ENCODE results near the gene PTP4A2. TPM values are rescaled to one million over a fixed set of nuclear protein-coding genes. Genes with fewer than 3 reads are reported as not detected.

PTP4A2 gene
- total and polyA plus RNA-seq, 2 donors (not counting 3 experiments of a cell fraction or from before 2014, with no cell fraction given), result 74.1 to 184 TPM

DNA sequence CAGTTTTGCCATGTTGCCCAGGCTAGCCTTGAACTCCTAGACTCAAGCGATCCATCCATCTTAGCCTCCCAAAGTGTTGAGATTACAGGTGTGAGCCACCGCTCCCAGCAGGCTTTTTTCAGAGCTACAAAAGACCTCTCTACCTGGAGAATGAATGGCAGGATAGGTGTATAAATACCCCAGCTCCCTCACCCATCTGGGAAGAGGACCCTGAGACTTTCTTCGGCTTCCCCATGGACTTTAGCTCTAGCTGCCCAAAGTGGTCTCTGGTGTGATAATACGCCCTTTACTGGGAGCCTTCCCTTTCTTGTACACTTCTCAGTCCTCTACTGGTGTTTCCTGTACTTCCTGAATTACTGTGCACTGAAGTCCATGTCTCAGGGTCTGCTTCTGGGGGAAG, 60.6 kb downstream of the PTP4A2 start:
- TF ChIP-seq MYC (IDR thresholded peaks at IDR 0.05; ENCODE audit: low read depth, low read length), result no peak
- no peak for TF ChIP-seq POLR2A (IDR thresholded peaks at IDR 0.05; ENCODE audit: low read depth, low read length)
- TF ChIP-seq POLR2AphosphoS5 (IDR thresholded peaks at IDR 0.05; ENCODE audit: insufficient read depth, low read depth, low read length), result no peak
- TF ChIP-seq, protein P1, sequence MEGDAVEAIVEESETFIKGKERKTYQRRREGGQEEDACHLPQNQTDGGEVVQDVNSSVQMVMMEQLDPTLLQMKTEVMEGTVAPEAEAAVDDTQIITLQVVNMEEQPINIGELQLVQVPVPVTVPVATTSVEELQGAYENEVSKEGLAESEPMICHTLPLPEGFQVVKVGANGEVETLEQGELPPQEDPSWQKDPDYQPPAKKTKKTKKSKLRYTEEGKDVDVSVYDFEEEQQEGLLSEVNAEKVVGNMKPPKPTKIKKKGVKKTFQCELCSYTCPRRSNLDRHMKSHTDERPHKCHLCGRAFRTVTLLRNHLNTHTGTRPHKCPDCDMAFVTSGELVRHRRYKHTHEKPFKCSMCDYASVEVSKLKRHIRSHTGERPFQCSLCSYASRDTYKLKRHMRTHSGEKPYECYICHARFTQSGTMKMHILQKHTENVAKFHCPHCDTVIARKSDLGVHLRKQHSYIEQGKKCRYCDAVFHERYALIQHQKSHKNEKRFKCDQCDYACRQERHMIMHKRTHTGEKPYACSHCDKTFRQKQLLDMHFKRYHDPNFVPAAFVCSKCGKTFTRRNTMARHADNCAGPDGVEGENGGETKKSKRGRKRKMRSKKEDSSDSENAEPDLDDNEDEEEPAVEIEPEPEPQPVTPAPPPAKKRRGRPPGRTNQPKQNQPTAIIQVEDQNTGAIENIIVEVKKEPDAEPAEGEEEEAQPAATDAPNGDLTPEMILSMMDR (IDR thresholded peaks at IDR 0.05; ENCODE audit: extremely low read depth in 1 of 2, insufficient read depth in 1 of 2, low read depth in 1 of 2, low read length in 2 of 2), result no peak
- no peak for TF ChIP-seq GATA2 (IDR thresholded peaks at IDR 0.05; ENCODE audit: insufficient read depth, insufficient read length, low read depth, low read length)
- no peak for TF ChIP-seq FOS (IDR thresholded peaks at IDR 0.05; ENCODE audit: borderline replicate concordance, insufficient read depth, low read length)
- TF ChIP-seq EZH2 (IDR thresholded peaks at IDR 0.05; ENCODE audit: borderline replicate concordance, low read depth, low read length, severe bottlenecking), result no peak
- TF ChIP-seq, protein P2, sequence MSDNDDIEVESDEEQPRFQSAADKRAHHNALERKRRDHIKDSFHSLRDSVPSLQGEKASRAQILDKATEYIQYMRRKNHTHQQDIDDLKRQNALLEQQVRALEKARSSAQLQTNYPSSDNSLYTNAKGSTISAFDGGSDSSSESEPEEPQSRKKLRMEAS (IDR thresholded peaks at IDR 0.05; ENCODE audit: insufficient read depth, insufficient read length), result no peak
- TF ChIP-seq JUN (IDR thresholded peaks at IDR 0.05; ENCODE audit: borderline replicate concordance, insufficient read depth, insufficient read length, low read depth), result no peak
- Histone ChIP-seq H3K4me1 (ENCODE audit: control insufficient read depth, extremely low read depth, insufficient read depth, low read length) (no peaks in the 10 kb centered on the region), H4K20me1 (replicated peaks; ENCODE audit: control insufficient read depth, extremely low read depth, insufficient read depth, low read length) (no peaks in the 10 kb centered on the region), H3K27me3 (ENCODE audit: control insufficient read depth in 2 of 2, insufficient read depth in 2 of 2, low read length in 2 of 2) (peaks cover 0 to 4% of the 10 kb centered on the region in 2 experiments), H3K36me3 (ENCODE audit: control insufficient read depth in 2 of 2, extremely low read depth in 1 of 2, insufficient read depth in 2 of 2, low read length in 2 of 2) (no peaks in the 10 kb centered on the region), H3K9me1 (replicated peaks; ENCODE audit: control insufficient read depth, extremely low read depth, insufficient read depth, low read length) (no peaks in the 10 kb centered on the region), H3K79me2 (ENCODE audit: control insufficient read depth, insufficient read depth, low read length) (no peaks in the 10 kb centered on the region), H2AFZ (ENCODE audit: low read depth, low read length) (no peak overlapping the region), H3K4me2 (ENCODE audit: insufficient read depth, low read length) (no peak overlapping the region), H3K9ac (replicated peaks; ENCODE audit: extremely low read depth, insufficient read depth, low read length) (no peak overlapping the region), H3K9me3 (replicated peaks; ENCODE audit: control insufficient read depth, insufficient read depth, low read length) (no peaks in the 10 kb centered on the region), H3K27ac (ENCODE audit: insufficient read depth, low read depth, low read length) (no peak overlapping the region), H3K4me3 (replicated peaks in 1 of 3; ENCODE audit: insufficient read depth in 1 of 3, low read depth in 1 of 3, low read length in 3 of 3) (no peak overlapping the region)
- intact Hi-C loops (cut with micrococcal nuclease) (no loop called here), dilution Hi-C loops (cut with MboI; ENCODE audit: extremely low pct_ligation_motif_present, low sequenced_read_pairs) (no loop called here)
- ChIA-PET POLR2A (no interaction called here), CTCF (interaction anchor here (1.8 kb wide), 1 partner anchor 86 kb away, joined by 6 read pairs; no protein-coding TSS in a partner anchor)
- no peak for DNase-seq (ENCODE audit: low read depth, low spot score)
- no peak for FAIRE-seq
- no TSS peak for BruUV-seq (replicated peaks)
